ENCODE results near the gene PLXNB2.

DNA sequence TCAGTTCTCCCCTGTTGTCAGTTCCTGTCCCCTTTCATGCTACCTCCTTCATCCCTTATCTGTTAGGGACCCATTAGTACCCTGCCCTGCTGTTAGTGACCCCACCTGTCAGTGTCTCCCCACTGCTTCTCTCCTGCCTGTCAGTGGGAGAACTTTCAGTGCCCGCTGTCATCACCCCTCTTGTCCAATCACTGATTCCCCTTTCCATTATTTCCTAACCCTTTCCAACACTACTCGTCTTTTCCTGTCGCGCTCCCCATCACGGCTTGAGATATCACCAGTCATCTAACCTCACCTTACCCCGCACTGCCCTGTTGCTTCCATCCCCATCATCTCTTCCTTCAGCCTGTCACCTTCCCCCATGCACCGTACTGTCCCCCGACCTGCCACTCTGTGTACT, 39.7 kb upstream of the PLXNB2 start:
- TF ChIP-seq, protein P1, sequence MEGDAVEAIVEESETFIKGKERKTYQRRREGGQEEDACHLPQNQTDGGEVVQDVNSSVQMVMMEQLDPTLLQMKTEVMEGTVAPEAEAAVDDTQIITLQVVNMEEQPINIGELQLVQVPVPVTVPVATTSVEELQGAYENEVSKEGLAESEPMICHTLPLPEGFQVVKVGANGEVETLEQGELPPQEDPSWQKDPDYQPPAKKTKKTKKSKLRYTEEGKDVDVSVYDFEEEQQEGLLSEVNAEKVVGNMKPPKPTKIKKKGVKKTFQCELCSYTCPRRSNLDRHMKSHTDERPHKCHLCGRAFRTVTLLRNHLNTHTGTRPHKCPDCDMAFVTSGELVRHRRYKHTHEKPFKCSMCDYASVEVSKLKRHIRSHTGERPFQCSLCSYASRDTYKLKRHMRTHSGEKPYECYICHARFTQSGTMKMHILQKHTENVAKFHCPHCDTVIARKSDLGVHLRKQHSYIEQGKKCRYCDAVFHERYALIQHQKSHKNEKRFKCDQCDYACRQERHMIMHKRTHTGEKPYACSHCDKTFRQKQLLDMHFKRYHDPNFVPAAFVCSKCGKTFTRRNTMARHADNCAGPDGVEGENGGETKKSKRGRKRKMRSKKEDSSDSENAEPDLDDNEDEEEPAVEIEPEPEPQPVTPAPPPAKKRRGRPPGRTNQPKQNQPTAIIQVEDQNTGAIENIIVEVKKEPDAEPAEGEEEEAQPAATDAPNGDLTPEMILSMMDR (conservative IDR thresholded peaks at IDR 0.05; ENCODE audit: low read depth, low read length), result no peak
- TF ChIP-seq POLR2A (IDR thresholded peaks at IDR 0.05; ENCODE audit: low read depth, low read length) (no peak), RAD21 (IDR thresholded peaks at IDR 0.05; ENCODE audit: low read length) (no peak), USF2 (IDR thresholded peaks at IDR 0.05; ENCODE audit: low read depth, low read length) (no peak), MAZ (IDR thresholded peaks at IDR 0.05; ENCODE audit: borderline replicate concordance, low read depth, low read length) (no peak), RFX5 (IDR thresholded peaks at IDR 0.05; ENCODE audit: low read depth, low read length) (no peak), MAFK (IDR thresholded peaks at IDR 0.05; ENCODE audit: low read depth, low read length) (no peak), SMC3 (IDR thresholded peaks at IDR 0.05; ENCODE audit: low read depth, low read length) (no peak), RCOR1 (IDR thresholded peaks at IDR 0.05; ENCODE audit: insufficient replicate concordance, low read length) (no peak), BHLHE40 (IDR thresholded peaks at IDR 0.05; ENCODE audit: low read depth, low read length) (no peak)
